IMR-90 (cell line): ENCODE results near the gene BDKRB1. TPM values are rescaled to one million over a fixed set of nuclear protein-coding genes. Genes with fewer than 3 reads are reported as not detected.

ENCODE experiments used
- ATAC-seq: fragments of 200-7000 bp; cut with Tn5 transposase; 2 replicates; pipeline ENCODE4 v1.9.1; 2020; ENCODE audit warnings: low read depth, mild to moderate bottlenecking, moderate library complexity
- BruUV-seq: library from RNA; stranded (reverse); fragments of 400-500 nt; replicated peaks from 2 replicates; lab custom pipeline; 2021; lab: Mats Ljungman, UMichigan
- CTCF ChIA-PET: fragments of 300-600 bp; formaldehyde crosslinking; extraction: SDS; loops from one replicate; lab custom pipeline; 2021; ENCODE audit warnings: antibody characterized with exemption; lab: Yijun Ruan, JAX
- POLR2A ChIA-PET: fragments of 300-600 bp; sonication (Branson Sonifier 250); formaldehyde crosslinking; loops from one replicate; lab custom pipeline; 2022; ENCODE audit warnings: antibody characterized with exemption; ENCODE audit not compliant: unreplicated experiment; lab: Charles Lee
- DNase-seq: peaks from one replicate; pipeline ENCODE4 v3.0.0; 2013
- H2AFZ ChIP-seq: replicated peaks from 2 replicates; pipeline ENCODE3; 2013; ENCODE audit warnings: low read length, mild to moderate bottlenecking; ENCODE audit not compliant: poor library complexity
- H2AK5ac ChIP-seq: 2 replicates; pipeline ENCODE4 v1.6.1; 2013; ENCODE audit warnings: low read depth, low read length, inconsistent platforms
- H2AK9ac ChIP-seq: replicated peaks from 2 replicates; pipeline ENCODE3; 2013; ENCODE audit warnings: mild to moderate bottlenecking, low read depth, low read length, moderate library complexity; ENCODE audit not compliant: poor library complexity
- H2BK120ac ChIP-seq: 2 replicates; pipeline ENCODE4 v1.6.1; 2013; ENCODE audit warnings: low read depth, low read length, inconsistent platforms
- H2BK15ac ChIP-seq: 3 replicates; pipeline ENCODE4 v1.6.1; 2013; ENCODE audit warnings: low read depth, low read length, inconsistent platforms
- H2BK20ac ChIP-seq: 2 replicates; pipeline ENCODE4 v1.6.1; 2013; ENCODE audit warnings: low read depth, mild to moderate bottlenecking, inconsistent platforms, low read length, moderate library complexity
- H2BK5ac ChIP-seq: 2 replicates; pipeline ENCODE4 v1.6.1; 2013; ENCODE audit warnings: mild to moderate bottlenecking, low read depth, low read length, inconsistent platforms; ENCODE audit not compliant: poor library complexity, severe bottlenecking
- H3K14ac ChIP-seq: replicated peaks from 2 replicates; pipeline ENCODE4 v1.6.1; 2013; ENCODE audit warnings: low read depth, low read length, inconsistent platforms
- H3K18ac ChIP-seq: 2 replicates; pipeline ENCODE4 v1.6.1; 2013; ENCODE audit warnings: low read depth, low read length, control low read depth
- H3K23ac ChIP-seq: 2 replicates; pipeline ENCODE4 v1.6.1; 2013; ENCODE audit warnings: low read depth, low read length, inconsistent platforms
- H3K27ac ChIP-seq: 2 replicates; pipeline ENCODE4 v1.5.1; 2013; ENCODE audit warnings: mild to moderate bottlenecking, control low read depth, low read length; ENCODE audit not compliant: insufficient read depth
- H3K27me3 ChIP-seq: 2 replicates; pipeline ENCODE4 v1.6.1; 2013; ENCODE audit warnings: low read length; ENCODE audit not compliant: control insufficient read depth, insufficient read depth
- H3K36me3 ChIP-seq: 2 replicates; pipeline ENCODE4 v1.6.1; 2013; ENCODE audit warnings: low read length, mixed read lengths; ENCODE audit not compliant: control insufficient read depth, insufficient read depth
- H3K4ac ChIP-seq: 2 replicates; pipeline ENCODE4 v1.6.1; 2013; ENCODE audit warnings: low read depth, low read length, inconsistent platforms
- H3K4me1 ChIP-seq: 2 replicates; pipeline ENCODE4 v1.6.1; 2013; ENCODE audit warnings: low read length, mixed read lengths; ENCODE audit not compliant: control insufficient read depth, insufficient read depth
- H3K4me2 ChIP-seq: 2 replicates; pipeline ENCODE4 v1.6.1; 2013; ENCODE audit warnings: low read depth, mild to moderate bottlenecking, control low read depth, low read length, moderate library complexity
- H3K4me3 ChIP-seq: 2 replicates; pipeline ENCODE4 v1.5.1; 2013; ENCODE audit warnings: low read depth, mild to moderate bottlenecking, control low read depth, low read length, moderate library complexity; ENCODE audit not compliant: insufficient read depth
- H3K56ac ChIP-seq: 2 replicates; pipeline ENCODE4 v1.6.1; 2013; ENCODE audit warnings: low read length, inconsistent platforms; ENCODE audit not compliant: insufficient read depth; ENCODE audit errors: extremely low read depth
- H3K79me1 ChIP-seq, 2 experiments: 2 replicates each; pipeline ENCODE4 v1.6.1; 2013; ENCODE audit warnings: low read length in 2 of 2, inconsistent platforms in 1 of 2, low read depth in 1 of 2
- H3K9ac ChIP-seq: 2 replicates; pipeline ENCODE4 v1.6.1; 2013; ENCODE audit warnings: low read depth, low read length, control low read depth
- H3K9me1 ChIP-seq: 2 replicates; pipeline ENCODE4 v1.6.1; 2013; ENCODE audit warnings: low read length, inconsistent platforms; ENCODE audit not compliant: insufficient read depth
- H3K9me3 ChIP-seq: 2 replicates; pipeline ENCODE4 v1.6.1; 2013; ENCODE audit warnings: low read length; ENCODE audit not compliant: control insufficient read depth, insufficient read depth
- H4K20me1 ChIP-seq: 2 replicates; pipeline ENCODE4 v1.6.1; 2013; ENCODE audit warnings: low read length, inconsistent platforms; ENCODE audit not compliant: insufficient read depth
- H4K5ac ChIP-seq: 2 replicates; pipeline ENCODE4 v1.6.1; 2013; ENCODE audit warnings: mild to moderate bottlenecking, low read depth, low read length, control low read depth
- H4K8ac ChIP-seq, 2 experiments: 2 replicates each; pipeline ENCODE4 v1.6.1; 2013; ENCODE audit warnings: low read depth in 2 of 2, low read length in 2 of 2, control low read depth in 1 of 2, inconsistent platforms in 1 of 2
- H4K91ac ChIP-seq: 2 replicates; pipeline ENCODE4 v1.6.1; 2013; ENCODE audit warnings: low read depth, low read length, inconsistent platforms; ENCODE audit not compliant: insufficient read depth
- BHLHE40 ChIP-seq: fragments of 150-350 bp; IDR thresholded peaks from 2 replicates; pipeline ENCODE4 v1.6.1; 2016; ENCODE audit warnings: mild to moderate bottlenecking, low read depth, low read length
- CEBPB ChIP-seq: IDR thresholded peaks from 2 replicates; pipeline ENCODE4 v1.6.1; 2012; ENCODE audit warnings: low read depth, low read length, improper control_type of control experiment
- CHD1 ChIP-seq: IDR thresholded peaks from 2 replicates; pipeline ENCODE4 v1.6.1; 2012; ENCODE audit warnings: low read depth, low read length, improper control_type of control experiment
- FOS ChIP-seq: fragments of 150-350 bp; IDR thresholded peaks from 2 replicates; pipeline ENCODE4 v1.6.1; 2016; ENCODE audit warnings: low read depth, low read length
- MAFK ChIP-seq: IDR thresholded peaks from 2 replicates; pipeline ENCODE4 v1.6.1; 2012; ENCODE audit warnings: low read depth, low read length, improper control_type of control experiment
- MAZ ChIP-seq: IDR thresholded peaks from 2 replicates; pipeline ENCODE4 v1.6.1; 2012; ENCODE audit warnings: low read depth, mild to moderate bottlenecking, low read length, improper control_type of control experiment, moderate library complexity, borderline replicate concordance
- MXI1 ChIP-seq: IDR thresholded peaks from 2 replicates; pipeline ENCODE4 v1.6.1; 2012; ENCODE audit warnings: low read depth, mild to moderate bottlenecking, low read length, moderate library complexity, borderline replicate concordance
- NFE2L2 ChIP-seq: fragments of 150-350 bp; IDR thresholded peaks from 2 replicates; pipeline ENCODE4 v1.6.1; 2016; ENCODE audit warnings: low read depth, mild to moderate bottlenecking, low read length
- POLR2A ChIP-seq: IDR thresholded peaks from 2 replicates; pipeline ENCODE4 v1.6.1; 2012; ENCODE audit warnings: mild to moderate bottlenecking, low read depth, low read length
- RAD21 ChIP-seq: IDR thresholded peaks from 2 replicates; pipeline ENCODE4 v1.6.1; 2012; ENCODE audit warnings: low read length, improper control_type of control experiment
- RCOR1 ChIP-seq: IDR thresholded peaks from 2 replicates; pipeline ENCODE4 v1.6.1; 2012; ENCODE audit warnings: mild to moderate bottlenecking, low read length, improper control_type of control experiment; ENCODE audit not compliant: insufficient replicate concordance
- RFX5 ChIP-seq: IDR thresholded peaks from 2 replicates; pipeline ENCODE4 v1.8.0; 2012; ENCODE audit warnings: low read depth, mild to moderate bottlenecking, low read length, moderate library complexity
- SMC3 ChIP-seq: fragments of 150-350 bp; IDR thresholded peaks from 2 replicates; pipeline ENCODE4 v1.6.1; 2016; ENCODE audit warnings: low read depth, mild to moderate bottlenecking, antibody characterized with exemption, low read length, moderate library complexity
- WGBS, 2 experiments: methylation state at CpG; one replicate each; pipeline versions ENCODE4 v1.1.5 to v1.1.7; 2013; ENCODE audit warnings: missing lambda C conversion rate in 2 of 2; ENCODE audit not compliant: insufficient read length in 1 of 2; ENCODE audit errors: extremely low coverage in 2 of 2; 5-methylcytosine and 5-hydroxymethylcytosine counted together
- dilution Hi-C: fragments of 300-500 bp; cut with HindIII; formaldehyde crosslinking; loops from one replicate; pipeline ENCODE4 v1.14.3; 2018; ENCODE audit warnings: low sequenced_read_pairs; ENCODE audit not compliant: unreplicated experiment
- in situ Hi-C: fragments of 300-500 bp; cut with MboI; formaldehyde crosslinking; loops from 3 replicates; pipeline ENCODE4 v1.14.3; 2019; ENCODE audit warnings: low sequenced_read_pairs, inconsistent platforms, mixed read lengths
- intact Hi-C: fragments of 100-400 bp; cut with micrococcal nuclease; formaldehyde crosslinking; loops from 2 replicates; pipeline ENCODE4 v1.10.0; 2022
- polyA plus RNA-seq, 3 experiments: library from polyadenylated mRNA; depleted of rRNA; stranded (reverse); fragments of >200 nt; gene quantifications; 2 replicates each; pipeline ENCODE4 v1.2.3, GENCODE V29; 2012; ENCODE audit warnings: low replicate concordance in 1 of 3
- total RNA-seq: library from RNA; depleted of rRNA; stranded (reverse); fragments of >200 nt; gene quantifications from 2 replicates; pipeline ENCODE4 v1.2.3, GENCODE V29; 2012
- TF ChIP-seq, protein P1 (sequence below): fragments of 150-350 bp; IDR thresholded peaks from 2 replicates; pipeline ENCODE4 v1.6.1; 2017; ENCODE audit warnings: mild to moderate bottlenecking, antibody characterized with exemption, low read length, low read depth
- TF ChIP-seq, protein P2 (sequence below): conservative IDR thresholded peaks from 2 replicates; pipeline ENCODE4 v1.5.1; 2012; ENCODE audit warnings: mild to moderate bottlenecking, low read depth, low read length, improper control_type of control experiment
- TF ChIP-seq, protein P3 (sequence below): fragments of 150-350 bp; IDR thresholded peaks from 2 replicates; pipeline ENCODE4 v1.6.1; 2016; ENCODE audit warnings: low read depth, mild to moderate bottlenecking, low read length, moderate library complexity, borderline replicate concordance

The BDKRB1 gene
- total and polyA plus RNA-seq, 2 of the 4 experiments (the other 2 are of a cell fraction): 56.5 to 130 TPM

DNA sequence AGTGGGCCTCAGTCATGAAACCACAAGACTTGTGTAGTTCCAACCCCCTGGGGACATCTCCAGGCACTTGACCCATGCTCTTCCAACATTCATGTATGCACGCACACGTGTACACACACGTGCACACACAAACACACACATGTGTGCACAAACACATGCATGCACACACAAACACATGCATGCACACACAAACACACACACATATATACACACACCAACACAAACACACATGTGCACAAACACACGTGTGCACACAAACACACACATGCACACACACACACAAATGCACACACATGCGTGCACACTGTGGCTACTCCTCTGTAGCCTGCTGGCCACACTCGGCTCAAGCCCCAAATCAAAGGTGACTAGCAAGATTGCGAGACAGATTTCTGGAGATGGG, 28.6 kb upstream of the BDKRB1 start:
- no peaks in the 10 kb centered on the region for H3K9me3 ChIP-seq
- dilution Hi-C loops: no loop called here
- POLR2A ChIA-PET: no interaction called here

More for the DNA sequence above, 28.6 kb upstream of the BDKRB1 start:
- H3K23ac ChIP-seq: no peak overlapping the region
- CTCF ChIA-PET: no interaction called here
- H3K4ac ChIP-seq: no peak overlapping the region
- DNase-seq (no peak), ATAC-seq (no peak)
- H3K4me3 ChIP-seq: no peak overlapping the region
- WGBS, 2 experiments: 96% methylated on average over 3 of the region's 7 CpGs; no CpG with 5 or more reads in 1 of the 2 experiments
- peaks cover 44 to 79% of the 10 kb centered on the region in 2 experiments for H3K79me1 ChIP-seq
- in situ Hi-C loops (no loop called here), intact Hi-C loops (no loop called here)
- no peak overlapping the region for H3K9ac ChIP-seq
- H2AK9ac ChIP-seq: no peak overlapping the region
- no peak overlapping the region for H4K8ac ChIP-seq
- H3K4me1 ChIP-seq: peaks cover 18% of the 10 kb centered on the region
- BruUV-seq: no TSS peak
- TF ChIP-seq, protein P1, sequence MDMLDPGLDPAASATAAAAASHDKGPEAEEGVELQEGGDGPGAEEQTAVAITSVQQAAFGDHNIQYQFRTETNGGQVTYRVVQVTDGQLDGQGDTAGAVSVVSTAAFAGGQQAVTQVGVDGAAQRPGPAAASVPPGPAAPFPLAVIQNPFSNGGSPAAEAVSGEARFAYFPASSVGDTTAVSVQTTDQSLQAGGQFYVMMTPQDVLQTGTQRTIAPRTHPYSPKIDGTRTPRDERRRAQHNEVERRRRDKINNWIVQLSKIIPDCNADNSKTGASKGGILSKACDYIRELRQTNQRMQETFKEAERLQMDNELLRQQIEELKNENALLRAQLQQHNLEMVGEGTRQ: no peak
- TF ChIP-seq RAD21 (no peak), RFX5 (no peak), NFE2L2 (no peak), MXI1 (no peak), CEBPB (no peak), POLR2A (no peak), BHLHE40 (no peak), MAFK (no peak), CHD1 (no peak), FOS (no peak), RCOR1 (no peak), SMC3 (no peak), MAZ (no peak)
- TF ChIP-seq, protein P2, sequence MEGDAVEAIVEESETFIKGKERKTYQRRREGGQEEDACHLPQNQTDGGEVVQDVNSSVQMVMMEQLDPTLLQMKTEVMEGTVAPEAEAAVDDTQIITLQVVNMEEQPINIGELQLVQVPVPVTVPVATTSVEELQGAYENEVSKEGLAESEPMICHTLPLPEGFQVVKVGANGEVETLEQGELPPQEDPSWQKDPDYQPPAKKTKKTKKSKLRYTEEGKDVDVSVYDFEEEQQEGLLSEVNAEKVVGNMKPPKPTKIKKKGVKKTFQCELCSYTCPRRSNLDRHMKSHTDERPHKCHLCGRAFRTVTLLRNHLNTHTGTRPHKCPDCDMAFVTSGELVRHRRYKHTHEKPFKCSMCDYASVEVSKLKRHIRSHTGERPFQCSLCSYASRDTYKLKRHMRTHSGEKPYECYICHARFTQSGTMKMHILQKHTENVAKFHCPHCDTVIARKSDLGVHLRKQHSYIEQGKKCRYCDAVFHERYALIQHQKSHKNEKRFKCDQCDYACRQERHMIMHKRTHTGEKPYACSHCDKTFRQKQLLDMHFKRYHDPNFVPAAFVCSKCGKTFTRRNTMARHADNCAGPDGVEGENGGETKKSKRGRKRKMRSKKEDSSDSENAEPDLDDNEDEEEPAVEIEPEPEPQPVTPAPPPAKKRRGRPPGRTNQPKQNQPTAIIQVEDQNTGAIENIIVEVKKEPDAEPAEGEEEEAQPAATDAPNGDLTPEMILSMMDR: no peak
- TF ChIP-seq, protein P3, sequence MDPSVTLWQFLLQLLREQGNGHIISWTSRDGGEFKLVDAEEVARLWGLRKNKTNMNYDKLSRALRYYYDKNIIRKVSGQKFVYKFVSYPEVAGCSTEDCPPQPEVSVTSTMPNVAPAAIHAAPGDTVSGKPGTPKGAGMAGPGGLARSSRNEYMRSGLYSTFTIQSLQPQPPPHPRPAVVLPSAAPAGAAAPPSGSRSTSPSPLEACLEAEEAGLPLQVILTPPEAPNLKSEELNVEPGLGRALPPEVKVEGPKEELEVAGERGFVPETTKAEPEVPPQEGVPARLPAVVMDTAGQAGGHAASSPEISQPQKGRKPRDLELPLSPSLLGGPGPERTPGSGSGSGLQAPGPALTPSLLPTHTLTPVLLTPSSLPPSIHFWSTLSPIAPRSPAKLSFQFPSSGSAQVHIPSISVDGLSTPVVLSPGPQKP: no peak
- no peak overlapping the region for H3K56ac ChIP-seq
- H2BK20ac ChIP-seq: no peak overlapping the region
- no peak overlapping the region; the same call in 1 of the 2 replicates for H2AK5ac ChIP-seq
- no peak overlapping the region for H4K91ac ChIP-seq
- H4K20me1 ChIP-seq: peaks cover 50% of the 10 kb centered on the region
- no peak overlapping the region for H3K14ac ChIP-seq
- H3K27ac ChIP-seq: no peak overlapping the region
- peak overlapping the region; percentile 53 for H2AFZ ChIP-seq
- peaks cover 72% of the 10 kb centered on the region for H3K36me3 ChIP-seq
- H3K4me2 ChIP-seq: no peak overlapping the region
- H3K9me1 ChIP-seq: peaks cover 42% of the 10 kb centered on the region
- H3K27me3 ChIP-seq: no peaks in the 10 kb centered on the region
- no peak overlapping the region for H2BK120ac ChIP-seq
- no peak overlapping the region for H3K18ac ChIP-seq
- no peak overlapping the region for H4K5ac ChIP-seq
- H2BK5ac ChIP-seq: no peak overlapping the region
- H2BK15ac ChIP-seq: no peak overlapping the region
